Fibroblast of pulmonary artery (primary cell): ENCODE measurements around the gene BPIFA1.

Experiments used
- DNase-seq: peaks from one replicate; pipeline ENCODE4 v3.0.0-alpha.2; 2010; ENCODE audit warnings: low read depth
- H3K4me3 ChIP-seq: replicated peaks from 2 replicates; pipeline ENCODE4 v1.5.1; 2011; ENCODE audit warnings: low read depth, mild to moderate bottlenecking, control low read depth, low read length, moderate library complexity
- CTCF ChIP-seq: IDR thresholded peaks from 2 replicates; pipeline ENCODE4 v1.5.1; 2011; ENCODE audit warnings: mild to moderate bottlenecking, control low read depth, low read length, inconsistent platforms; ENCODE audit errors: missing control alignments

BPIFA1 gene

GRCh38 chr20:33239418-33239817 is 3.6 kb downstream of the BPIFA1 start:
- DNase-seq: no peak
- no peak overlapping the region for H3K4me3 ChIP-seq
- TF ChIP-seq CTCF: no peak

- no peak for DNase-seq
- no peak for TF ChIP-seq CTCF
- H3K4me3 ChIP-seq: no peak overlapping the region
Observed at GRCh38 chr20:33239979-33240736, 4.4 kb downstream of the BPIFA1 start.

GRCh38 chr20:33240923-33241322 is 5.1 kb downstream of the BPIFA1 start:
- no peak for DNase-seq
- TF ChIP-seq CTCF: no peak
- H3K4me3 ChIP-seq: no peak overlapping the region

GRCh38 chr20:33242319-33243100 is 6.7 kb downstream of the BPIFA1 start:
- H3K4me3 ChIP-seq: no peak overlapping the region
- DNase-seq: no peak
- no peak for TF ChIP-seq CTCF

GRCh38 chr20:33246077-33246476 is 10.3 kb downstream of the BPIFA1 start:
- no peak for TF ChIP-seq CTCF
- no peak overlapping the region for H3K4me3 ChIP-seq
- no peak for DNase-seq

GRCh38 chr20:33249456-33249855 is 13.7 kb downstream of the BPIFA1 start:
- DNase-seq: no peak
- no peak for TF ChIP-seq CTCF
- no peak overlapping the region for H3K4me3 ChIP-seq
